Neural progenitor cell (in vitro differentiated cells): ENCODE data around the gene FHOD3. TPM values are rescaled to one million over a fixed set of nuclear protein-coding genes. Genes with fewer than 3 reads are reported as not detected.

Source experiments
- DNase-seq: peaks from one replicate; pipeline ENCODE4 v3.0.0-alpha.2; 2016; ENCODE audit warnings: low spot score
- H2AFZ ChIP-seq: fragments of 200-600 bp; sonication (generic); replicated peaks from 2 replicates; pipeline ENCODE4 v1.6.1; 2016; ENCODE audit warnings: antibody characterized with exemption
- H3F3A ChIP-seq: fragments of 200-600 bp; sonication (generic); 2 replicates; pipeline ENCODE4 v1.6.1; 2016; ENCODE audit warnings: antibody characterized with exemption, low read depth
- H3K27ac ChIP-seq: fragments of 200-600 bp; sonication (generic); 2 replicates; pipeline ENCODE4 v1.5.1; 2016; ENCODE audit warnings: mild to moderate bottlenecking
- H3K27me3 ChIP-seq: fragments of 200-600 bp; sonication (generic); 2 replicates; pipeline ENCODE4 v1.6.1; 2016; ENCODE audit warnings: mild to moderate bottlenecking, moderate library complexity
- H3K36me3 ChIP-seq: fragments of 200-600 bp; sonication (generic); 2 replicates; pipeline ENCODE4 v1.5.1; 2016
- H3K4me1 ChIP-seq: fragments of 200-600 bp; sonication (generic); 2 replicates; pipeline ENCODE4 v1.6.1; 2016; ENCODE audit warnings: mixed run types
- H3K4me2 ChIP-seq: fragments of 200-600 bp; sonication (generic); 2 replicates; pipeline ENCODE4 v1.6.1; 2016
- H3K4me3 ChIP-seq: fragments of 200-600 bp; sonication (generic); 2 replicates; pipeline ENCODE4 v1.5.1; 2016
- H3K79me2 ChIP-seq: fragments of 200-600 bp; sonication (generic); 2 replicates; pipeline ENCODE4 v1.6.1; 2016; ENCODE audit warnings: low read depth
- H3K9ac ChIP-seq: fragments of 200-600 bp; sonication (generic); 2 replicates; pipeline ENCODE4 v1.6.1; 2016
- H3K9me3 ChIP-seq: fragments of 200-600 bp; sonication (generic); 2 replicates; pipeline ENCODE4 v1.5.1; 2016; ENCODE audit warnings: low read depth
- H4K20me1 ChIP-seq: fragments of 200-600 bp; sonication (generic); 2 replicates; pipeline ENCODE4 v1.6.1; 2016; ENCODE audit warnings: low read depth
- H3K27ac Mint-ChIP-seq: 3 replicates; pipeline ENCODE4 v1.8.0; 2021; ENCODE audit warnings: mixed read lengths
- H3K27me3 Mint-ChIP-seq: 2 replicates; pipeline ENCODE4 v1.8.0; 2022; ENCODE audit warnings: low read depth, mild to moderate bottlenecking, inconsistent platforms, moderate library complexity, mixed read lengths; ENCODE audit not compliant: insufficient read depth
- H3K36me3 Mint-ChIP-seq: 3 replicates; pipeline ENCODE4 v1.8.0; 2021; ENCODE audit warnings: mixed read lengths
- H3K4me1 Mint-ChIP-seq: 3 replicates; pipeline ENCODE4 v1.8.0; 2021; ENCODE audit warnings: mixed read lengths
- H3K4me3 Mint-ChIP-seq: 3 replicates; pipeline ENCODE4 v1.8.0; 2021; ENCODE audit warnings: mild to moderate bottlenecking, moderate library complexity, mixed read lengths
- H3K9me3 Mint-ChIP-seq: 3 replicates; pipeline ENCODE4 v1.8.0; 2020; ENCODE audit warnings: mixed read lengths
- CTCF ChIP-seq: fragments of 200-600 bp; sonication (generic); IDR thresholded peaks from 2 replicates; pipeline ENCODE4 v1.5.1; 2017; ENCODE audit warnings: antibody characterized with exemption, mild to moderate bottlenecking
- EZH2 ChIP-seq: fragments of 200-600 bp; sonication (generic); IDR thresholded peaks from 2 replicates; pipeline ENCODE4 v1.6.1; 2017; ENCODE audit warnings: antibody characterized with exemption, mild to moderate bottlenecking, moderate library complexity
- EZH2phosphoT487 ChIP-seq: fragments of 200-600 bp; sonication (generic); IDR thresholded peaks from 2 replicates; pipeline ENCODE4 v1.6.1; 2017; ENCODE audit warnings: antibody characterized with exemption
- total RNA-seq: library from RNA; depleted of rRNA; stranded (reverse); fragments of >200 nt; gene quantifications from 2 replicates; pipeline ENCODE4 v1.2.3, GENCODE V29; 2015; ENCODE audit warnings: low replicate concordance

The FHOD3 gene
- total RNA-seq, 1 donor from 2014 or later, result 69.7 TPM

GRCh38 chr18:36533446-36534153 is 236.1 kb downstream of the FHOD3 start:
- peaks cover 3% of the 10 kb centered on the region for H3K27me3 Mint-ChIP-seq
- Histone ChIP-seq H3K27ac (peak overlapping the region; percentile 89), H3K4me3 (no peak overlapping the region), H3F3A (peaks cover 36% of the 10 kb centered on the region), H3K79me2 (peaks cover 44% of the 10 kb centered on the region), H3K4me1 (peaks cover 46% of the 10 kb centered on the region), H4K20me1 (peaks cover 26% of the 10 kb centered on the region), H3K9ac (no peak overlapping the region), H3K4me2 (peak overlapping the region; percentile 29), H2AFZ (no peak overlapping the region), H3K36me3 (no peaks in the 10 kb centered on the region), H3K9me3 (no peaks in the 10 kb centered on the region), H3K27me3 (no peaks in the 10 kb centered on the region)
- peak overlapping the region; percentile 44 for H3K4me3 Mint-ChIP-seq
- H3K36me3 Mint-ChIP-seq, result peaks cover 27% of the 10 kb centered on the region
- peaks cover 6% of the 10 kb centered on the region for H3K9me3 Mint-ChIP-seq
- DNase-seq, result no peak
- H3K4me1 Mint-ChIP-seq, result peaks cover 46% of the 10 kb centered on the region
- no peak for TF ChIP-seq EZH2
- no peak for TF ChIP-seq CTCF
- TF ChIP-seq EZH2phosphoT487, result no peak
- peak overlapping the region; percentile 51 for H3K27ac Mint-ChIP-seq

GRCh38 chr18:36534154-36534688 is 236.7 kb downstream of the FHOD3 start:
- Histone ChIP-seq H3K79me2 (peaks cover 44% of the 10 kb centered on the region), H3K9ac (no peak overlapping the region), H3F3A (peaks cover 36% of the 10 kb centered on the region), H3K4me2 (peak overlapping the region; percentile 29), H2AFZ (no peak overlapping the region), H4K20me1 (peaks cover 26% of the 10 kb centered on the region), H3K9me3 (no peaks in the 10 kb centered on the region), H3K36me3 (no peaks in the 10 kb centered on the region), H3K4me1 (peaks cover 46% of the 10 kb centered on the region), H3K27ac (peak overlapping the region; percentile 89), H3K27me3 (no peaks in the 10 kb centered on the region), H3K4me3 (no peak overlapping the region)
- H3K4me1 Mint-ChIP-seq, result peaks cover 48% of the 10 kb centered on the region
- peak overlapping the region; percentile 44 for H3K4me3 Mint-ChIP-seq
- H3K9me3 Mint-ChIP-seq, result peaks cover 5% of the 10 kb centered on the region
- H3K27ac Mint-ChIP-seq, result peak overlapping the region; percentile 51
- peaks cover 3% of the 10 kb centered on the region for H3K27me3 Mint-ChIP-seq
- no peak for DNase-seq
- no peak for TF ChIP-seq EZH2
- no peak for TF ChIP-seq EZH2phosphoT487
- no peak for TF ChIP-seq CTCF
- H3K36me3 Mint-ChIP-seq, result peaks cover 25% of the 10 kb centered on the region

GRCh38 chr18:36535202-36535935 is 237.9 kb downstream of the FHOD3 start:
- Mint-ChIP-seq H3K36me3 (peaks cover 29% of the 10 kb centered on the region), H3K27me3 (peaks cover 3% of the 10 kb centered on the region)
- peaks cover 37% of the 10 kb centered on the region for H3K79me2 ChIP-seq

More at GRCh38 chr18:36535202-36535935, 237.9 kb downstream of the FHOD3 start:
- Mint-ChIP-seq H3K4me3 (no peak overlapping the region), H3K4me1 (peaks cover 47% of the 10 kb centered on the region), H3K27ac (no peak overlapping the region), H3K9me3 (peaks cover 4% of the 10 kb centered on the region)
- TF ChIP-seq EZH2 (no peak), EZH2phosphoT487 (no peak), CTCF (no peak)
- Histone ChIP-seq H3K27me3 (no peaks in the 10 kb centered on the region), H3K4me1 (peaks cover 44% of the 10 kb centered on the region), H3F3A (peaks cover 35% of the 10 kb centered on the region), H3K4me2 (peak overlapping the region; percentile 29), H3K36me3 (no peaks in the 10 kb centered on the region), H4K20me1 (peaks cover 26% of the 10 kb centered on the region), H3K9me3 (no peaks in the 10 kb centered on the region), H3K4me3 (no peak overlapping the region), H2AFZ (no peak overlapping the region), H3K27ac (peak overlapping the region; percentile 89), H3K9ac (no peak overlapping the region)
- no peak for DNase-seq
